ENCODE data around the gene LHPP. TPM values are rescaled to one million over a fixed set of nuclear protein-coding genes. Genes with fewer than 3 reads are reported as not detected.
A peak's percentile ranks its signal among the peaks of the same experiment; 100 is the strongest.

The LHPP gene
- total and polyA plus RNA-seq, 10 of the 15 experiments (the other 5 are each of a cell fraction or from before 2014, with no cell fraction given): 0.79 to 9.8 (median 6.7) TPM

DNA sequence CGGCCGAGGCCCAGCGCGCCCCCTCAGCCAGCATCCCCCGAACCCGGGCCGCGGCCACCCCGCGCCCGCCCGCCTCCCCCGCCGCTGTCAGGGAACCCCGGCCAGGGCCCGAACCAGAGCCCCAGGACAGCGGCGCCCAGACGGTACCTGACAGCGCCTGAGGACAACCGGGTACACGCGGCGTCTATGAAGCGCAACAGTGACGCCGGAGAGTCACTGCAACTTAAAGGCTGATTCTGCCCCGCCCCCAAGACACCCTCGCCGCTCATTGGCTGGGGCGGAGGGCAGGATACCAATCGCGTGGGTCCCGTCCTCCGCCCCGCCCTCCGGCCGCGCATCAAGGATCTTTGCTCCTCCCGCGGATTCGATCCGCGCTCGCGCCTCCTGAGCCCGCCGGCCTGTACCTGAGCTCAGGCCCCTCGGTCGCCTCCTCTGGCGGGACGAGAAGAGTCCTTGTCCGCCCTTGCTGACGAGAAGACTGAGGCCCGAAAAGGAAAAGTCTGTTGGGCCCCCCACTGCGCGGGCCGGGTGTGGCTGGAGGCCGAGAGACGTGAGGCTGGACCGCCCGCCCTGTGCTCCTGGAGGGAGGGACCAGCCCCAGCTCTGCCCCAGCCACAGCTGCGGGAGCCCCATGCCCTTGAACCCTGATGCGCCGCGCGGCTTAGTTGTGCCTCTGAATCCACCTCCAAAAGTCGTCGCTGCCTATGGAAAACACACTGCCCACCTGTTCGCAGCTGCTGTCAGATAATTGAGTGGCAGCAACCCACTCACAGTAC is 42.7 kb upstream of the LHPP start, which contains the start of gene OAT (continued):
- no peak for TF ChIP-seq PRDM15 (CRISPR knock-in tag; IDR thresholded peaks at IDR 0.05)
- no peak for TF ChIP-seq LARP7 (IDR thresholded peaks at IDR 0.05)
- peak; percentile 53; the same call in 1 of the 2 replicates for TF ChIP-seq TCF3 (IDR thresholded peaks at IDR 0.05; ENCODE audit: borderline replicate concordance, insufficient read depth, low read depth, low read length)
- peak; percentile 51; the same call in 1 of the 2 replicates for TF ChIP-seq IKZF1 (conservative IDR thresholded peaks at IDR 0.05)
- TF ChIP-seq, protein P1, sequence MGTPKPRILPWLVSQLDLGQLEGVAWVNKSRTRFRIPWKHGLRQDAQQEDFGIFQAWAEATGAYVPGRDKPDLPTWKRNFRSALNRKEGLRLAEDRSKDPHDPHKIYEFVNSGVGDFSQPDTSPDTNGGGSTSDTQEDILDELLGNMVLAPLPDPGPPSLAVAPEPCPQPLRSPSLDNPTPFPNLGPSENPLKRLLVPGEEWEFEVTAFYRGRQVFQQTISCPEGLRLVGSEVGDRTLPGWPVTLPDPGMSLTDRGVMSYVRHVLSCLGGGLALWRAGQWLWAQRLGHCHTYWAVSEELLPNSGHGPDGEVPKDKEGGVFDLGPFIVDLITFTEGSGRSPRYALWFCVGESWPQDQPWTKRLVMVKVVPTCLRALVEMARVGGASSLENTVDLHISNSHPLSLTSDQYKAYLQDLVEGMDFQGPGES (IDR thresholded peaks at IDR 0.05): peak; percentile 56; the same call in 1 of the 2 replicates
- TF ChIP-seq TAF1 (IDR thresholded peaks at IDR 0.05; ENCODE audit: borderline replicate concordance, low read depth, low read length): 0 out of 2 replicates have a peak, but pooled peaks have one; percentile 36

DNA sequence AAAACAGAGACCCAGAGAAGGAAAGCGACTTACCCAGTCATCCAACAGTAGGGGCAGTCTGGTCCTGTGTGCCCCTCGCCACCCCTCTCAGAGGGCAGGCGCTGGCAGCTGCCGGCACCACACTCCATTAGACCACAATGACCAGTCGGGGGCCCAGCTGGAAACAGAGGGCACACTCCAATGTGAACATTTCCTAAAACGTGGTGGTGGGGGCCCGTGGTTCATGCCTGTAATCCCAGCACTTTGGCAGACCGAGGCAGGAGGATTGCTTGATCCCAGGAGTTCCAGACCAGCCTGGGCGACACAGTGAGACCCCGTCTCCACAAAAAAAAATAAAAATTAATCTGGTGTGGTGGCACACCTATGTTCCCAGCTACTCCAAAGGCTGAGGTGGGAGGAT is 42.0 kb upstream of the LHPP start:
- SMC1A ChIA-PET (ENCODE audit: uncharacterized antibody, unreplicated experiment): no interaction called here
- H3K9ac ChIP-seq (ENCODE audit: control insufficient read depth, insufficient read depth, low read length): no peak overlapping the region

More for the DNA sequence above, 42.0 kb upstream of the LHPP start:
- Histone ChIP-seq H3K4me3 (no peak overlapping the region), H3K4me2 (ENCODE audit: control insufficient read depth, insufficient read depth) (no peak overlapping the region), H2AFZ (ENCODE audit: control insufficient read depth, low read depth, low read length) (no peak overlapping the region), H3K4me1 (ENCODE audit: control insufficient read depth, insufficient read depth, low read length) (no peaks in the 10 kb centered on the region), H4K20me1 (ENCODE audit: control insufficient read depth, insufficient read depth) (no peaks in the 10 kb centered on the region), H3K27ac (ENCODE audit: control insufficient read depth, insufficient read depth) (no peak overlapping the region), H3K9me3 (replicated peaks; ENCODE audit: control insufficient read depth, insufficient read depth, low read length) (no peaks in the 10 kb centered on the region; the same call in 2 of the 3 replicates), H3K27me3 (replicated peaks in 1 of 2; ENCODE audit: control insufficient read depth in 2 of 2, insufficient read depth in 2 of 2, low read length in 1 of 2) (0 out of 4 replicates have a peak, but pooled peaks cover 0 to 6% of the 10 kb centered on the region in 2 experiments), H3K36me3 (ENCODE audit: control insufficient read depth in 2 of 2, insufficient read depth in 2 of 2, low read length in 1 of 2) (no peaks in the 10 kb centered on the region), H3K79me2 (ENCODE audit: control insufficient read depth, insufficient read depth, low read length) (no peaks in the 10 kb centered on the region)
- intact Hi-C loops (cut with micrococcal nuclease; ENCODE audit: unreplicated experiment): no loop called here
- DNase-seq (ENCODE audit: low read depth, low spot score) (no peak), FAIRE-seq (no peak), ATAC-seq (no peak)
- RAD21 ChIA-PET (ENCODE audit: unreplicated experiment): no interaction called here
- TF ChIP-seq JUND (IDR thresholded peaks at IDR 0.05; ENCODE audit: low read depth, low read length): no peak
- no peak for TF ChIP-seq CHD2 (IDR thresholded peaks at IDR 0.05; ENCODE audit: borderline replicate concordance, low read depth, low read length)
- TF ChIP-seq, protein P2, sequence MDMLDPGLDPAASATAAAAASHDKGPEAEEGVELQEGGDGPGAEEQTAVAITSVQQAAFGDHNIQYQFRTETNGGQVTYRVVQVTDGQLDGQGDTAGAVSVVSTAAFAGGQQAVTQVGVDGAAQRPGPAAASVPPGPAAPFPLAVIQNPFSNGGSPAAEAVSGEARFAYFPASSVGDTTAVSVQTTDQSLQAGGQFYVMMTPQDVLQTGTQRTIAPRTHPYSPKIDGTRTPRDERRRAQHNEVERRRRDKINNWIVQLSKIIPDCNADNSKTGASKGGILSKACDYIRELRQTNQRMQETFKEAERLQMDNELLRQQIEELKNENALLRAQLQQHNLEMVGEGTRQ (IDR thresholded peaks at IDR 0.05; ENCODE audit: borderline replicate concordance, low read depth, low read length): no peak
- TF ChIP-seq NR2F1 (conservative IDR thresholded peaks at IDR 0.05): no peak
- TF ChIP-seq, protein P3, sequence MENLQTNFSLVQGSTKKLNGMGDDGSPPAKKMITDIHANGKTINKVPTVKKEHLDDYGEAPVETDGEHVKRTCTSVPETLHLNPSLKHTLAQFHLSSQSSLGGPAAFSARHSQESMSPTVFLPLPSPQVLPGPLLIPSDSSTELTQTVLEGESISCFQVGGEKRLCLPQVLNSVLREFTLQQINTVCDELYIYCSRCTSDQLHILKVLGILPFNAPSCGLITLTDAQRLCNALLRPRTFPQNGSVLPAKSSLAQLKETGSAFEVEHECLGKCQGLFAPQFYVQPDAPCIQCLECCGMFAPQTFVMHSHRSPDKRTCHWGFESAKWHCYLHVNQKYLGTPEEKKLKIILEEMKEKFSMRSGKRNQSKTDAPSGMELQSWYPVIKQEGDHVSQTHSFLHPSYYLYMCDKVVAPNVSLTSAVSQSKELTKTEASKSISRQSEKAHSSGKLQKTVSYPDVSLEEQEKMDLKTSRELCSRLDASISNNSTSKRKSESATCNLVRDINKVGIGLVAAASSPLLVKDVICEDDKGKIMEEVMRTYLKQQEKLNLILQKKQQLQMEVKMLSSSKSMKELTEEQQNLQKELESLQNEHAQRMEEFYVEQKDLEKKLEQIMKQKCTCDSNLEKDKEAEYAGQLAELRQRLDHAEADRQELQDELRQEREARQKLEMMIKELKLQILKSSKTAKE (IDR thresholded peaks at IDR 0.05; ENCODE audit: low read depth, poor library complexity, severe bottlenecking): no peak
- no peak for TF ChIP-seq MEF2A (IDR thresholded peaks at IDR 0.05; ENCODE audit: insufficient read depth, low read depth, low read length)
- CTCF ChIA-PET: interaction anchor here (1.4 kb wide), 1 partner anchor 16 kb away, joined by 4 read pairs; no protein-coding TSS in a partner anchor
- in situ Hi-C loops (cut with MboI): no loop called here
- POLR2A ChIA-PET: no interaction called here
- 79% methylated on average over 10 of the region's 10 CpGs for WGBS (ENCODE audit: insufficient coverage, insufficient replicate concordance, low lambda C conversion rate, missing lambda C conversion rate)
- no TSS peak for BruUV-seq (replicated peaks)
